GM12873 (cell line): ENCODE measurements around the gene CHST6.

ENCODE experiments used
- CTCF ChIP-seq: IDR thresholded peaks from 2 replicates; pipeline ENCODE4 v1.5.1; 2012; ENCODE audit warnings: low read depth, mild to moderate bottlenecking, moderate library complexity, low read length, control low read depth; ENCODE audit not compliant: insufficient read depth; ENCODE audit errors: missing control alignments

The CHST6 gene

GRCh38 chr16:75429621-75430403, 65.4 kb downstream of the CHST6 start:
- no peak for TF ChIP-seq CTCF

GRCh38 chr16:75423723-75424104, 71.5 kb downstream of the CHST6 start:
- no peak for TF ChIP-seq CTCF
